Stimulated activated CD4-positive, alpha-beta T cell treated with anti-CD3 and anti-CD28 coated beads, Interleukin-12 subunit alpha, Interleukin-12 subunit beta, amount 100 ng/mL, for 24 hours (primary cell): ENCODE results near the gene FCRL6.

Experiments
- DNase-seq, 2 experiments: peaks; one replicate each; pipeline ENCODE4 v3.0.0-alpha.2; 2020; ENCODE audit warnings: low read depth in 2 of 2

The FCRL6 gene

DNA sequence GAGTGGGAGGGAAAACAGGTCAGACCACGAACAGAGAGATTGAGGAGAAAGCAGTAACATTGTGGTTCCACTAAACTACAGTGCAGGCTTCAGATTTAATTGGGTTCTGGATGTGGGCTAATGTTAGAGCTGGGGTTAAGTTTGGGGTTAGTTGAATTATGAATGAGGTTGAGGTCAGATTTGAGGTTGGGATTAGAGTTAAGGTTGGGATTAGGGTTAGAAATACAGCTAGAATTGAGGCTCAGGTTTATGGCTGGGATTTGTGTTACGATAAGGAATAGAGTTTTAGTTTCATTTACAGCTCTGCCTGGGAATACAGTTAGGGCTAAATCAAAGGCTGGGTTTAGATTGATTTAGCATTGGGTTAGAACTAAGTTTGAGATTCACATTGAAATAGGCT, 62.1 kb downstream of the FCRL6 start:
- DNase-seq = no peak
